Femur (tissue), 1 donor: ENCODE data around the gene CEP162.
"Not testable (repeated sequence)": the region's sequence is repeated elsewhere in the genome, so short reads cannot be mapped to it uniquely, and the experiment has no call there.

ENCODE experiments used
- DNase-seq: peaks from one replicate; pipeline ENCODE4 v3.0.0-alpha.2; 2017

CEP162 gene

DNA sequence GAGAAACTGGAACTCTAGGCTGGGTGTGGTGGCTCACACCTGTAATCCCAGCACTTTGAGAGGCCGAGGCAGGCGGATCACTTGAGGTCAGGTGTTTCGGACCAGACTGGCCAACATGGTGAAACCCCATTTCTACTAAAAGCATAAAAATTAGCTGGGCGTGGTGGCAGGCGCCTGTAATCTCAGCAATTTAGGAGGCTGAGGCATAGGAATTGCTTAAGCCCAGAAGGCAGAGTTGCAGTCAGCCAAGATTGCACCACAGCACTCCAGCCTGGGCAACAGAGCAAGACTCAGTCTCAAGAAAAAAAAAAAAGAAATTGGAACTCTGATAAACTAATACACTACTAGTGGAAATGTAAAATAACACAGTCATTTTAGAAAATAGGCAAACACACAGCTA is 3.8 kb downstream of the CEP162 start:
- DNase-seq, result not testable (repeated sequence)

DNA sequence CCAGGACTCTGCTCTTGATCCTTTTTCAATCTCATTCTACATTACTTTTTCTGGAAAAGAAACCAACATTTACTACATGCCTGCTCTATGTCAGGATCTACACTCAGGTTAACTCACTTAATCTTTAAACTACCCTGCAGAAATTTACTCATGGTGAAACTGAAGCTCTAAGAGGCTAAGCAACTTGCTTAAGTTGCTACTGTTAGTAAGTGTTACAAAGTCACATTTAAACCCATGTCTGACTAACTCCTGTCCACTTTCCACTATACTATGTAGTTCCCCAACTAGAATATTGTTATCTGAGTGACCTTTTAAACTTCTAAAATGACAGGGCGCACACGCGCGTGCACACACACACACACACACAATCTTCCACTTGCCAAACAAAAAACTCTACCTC is 5.0 kb downstream of the CEP162 start:
- DNase-seq, result no peak

DNA sequence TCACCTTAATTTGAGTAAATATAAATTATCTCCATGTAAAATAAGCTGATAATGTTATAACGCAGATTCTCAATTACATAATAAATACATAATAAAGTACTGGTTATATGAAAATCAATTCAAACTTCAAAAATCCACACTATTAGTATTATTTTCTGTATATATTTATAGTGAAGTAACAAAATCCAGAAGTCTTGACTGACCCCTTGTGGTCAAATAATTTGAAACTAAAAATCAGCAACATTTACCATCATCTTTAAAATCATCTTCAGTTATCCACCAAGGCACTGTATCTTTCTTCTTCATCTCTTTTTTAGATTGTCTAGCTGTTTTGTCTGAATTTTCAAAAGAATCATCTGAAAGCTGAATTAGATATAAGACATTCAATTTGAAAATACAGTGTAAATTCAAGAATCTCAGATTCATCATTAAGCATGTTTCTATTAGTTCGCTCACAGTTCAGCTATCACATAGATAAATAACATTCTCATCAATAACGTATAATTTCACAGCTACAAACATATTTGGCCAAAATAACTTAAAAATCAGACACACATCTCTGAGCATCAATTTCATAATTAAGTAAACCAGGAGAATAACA is 6.5 kb downstream of the CEP162 start:
- DNase-seq, result no peak

DNA sequence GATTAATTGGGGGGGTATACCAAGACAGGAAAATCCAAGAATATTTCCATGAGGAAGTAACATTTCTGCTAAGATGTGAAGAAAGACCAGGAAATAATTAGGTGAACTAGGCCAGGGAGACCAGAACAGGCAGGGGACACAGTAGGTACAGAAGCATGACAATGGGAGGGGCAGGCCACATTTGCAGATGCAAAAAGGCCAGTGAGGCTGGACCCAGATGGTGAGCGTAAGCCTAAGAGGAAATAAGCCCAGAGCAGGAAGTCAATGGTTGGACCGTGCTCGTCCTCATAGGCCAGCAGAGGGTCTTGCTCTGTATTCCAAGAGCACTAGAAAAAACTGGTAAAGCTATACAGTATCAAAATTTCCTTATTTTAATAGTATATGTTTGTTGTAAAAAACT is 9.4 kb downstream of the CEP162 start:
- no peak for DNase-seq

DNA sequence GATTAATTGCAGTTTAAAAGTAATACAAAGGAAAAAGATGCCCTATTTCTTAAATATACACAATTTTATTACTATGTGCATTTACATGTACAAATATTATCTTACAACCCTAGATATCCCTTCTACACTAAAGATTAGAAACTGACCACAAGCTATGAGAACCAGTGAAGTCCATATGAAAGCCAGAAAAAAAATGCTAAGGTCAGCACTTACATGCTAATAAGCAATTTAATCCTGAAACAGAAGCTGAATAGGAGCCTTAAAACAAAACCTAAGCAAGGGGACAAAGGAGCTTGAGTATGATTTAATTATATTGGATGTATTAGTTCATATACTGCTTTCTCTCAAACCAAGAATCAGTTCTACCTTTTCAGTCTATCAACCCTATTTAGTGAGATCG is 14.2 kb downstream of the CEP162 start:
- DNase-seq, result no peak

DNA sequence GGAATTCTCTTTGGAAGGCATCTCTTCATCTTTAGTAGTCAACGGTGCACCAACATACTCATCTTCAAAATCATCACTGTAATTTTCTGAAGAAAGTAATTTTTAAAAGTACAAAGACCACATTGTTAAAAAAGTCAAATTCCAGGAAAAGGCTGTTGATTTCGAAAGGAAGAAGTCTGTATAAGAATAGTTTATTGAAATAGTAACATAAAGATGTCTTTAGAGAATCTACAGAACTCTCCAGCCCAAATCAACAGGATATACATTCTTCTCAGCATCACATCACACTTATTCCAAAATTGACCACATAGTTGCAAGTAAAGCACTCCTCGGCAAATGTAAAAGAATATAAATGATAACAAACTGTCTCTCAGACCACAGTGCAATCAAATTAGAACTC is 23.4 kb downstream of the CEP162 start:
- DNase-seq, result no peak

DNA sequence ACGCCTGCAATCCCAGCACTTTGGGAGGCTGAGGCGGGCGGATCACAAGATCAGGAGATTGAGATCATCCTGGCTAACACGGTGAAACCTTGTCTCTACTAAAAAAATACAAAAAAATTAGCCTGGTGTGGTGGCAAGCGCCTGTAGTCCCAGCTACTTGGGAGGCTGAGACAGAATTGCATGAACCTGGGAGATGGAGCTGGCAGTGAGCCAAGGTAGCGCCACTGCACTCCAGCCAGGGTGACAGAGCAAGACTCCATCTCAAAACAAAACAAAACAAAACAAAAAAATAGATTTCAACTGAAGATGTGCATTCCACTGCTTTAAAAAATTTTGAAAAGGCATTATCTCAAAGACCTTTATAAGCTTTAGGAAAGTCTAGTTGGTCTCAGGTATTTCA is 27.5 kb downstream of the CEP162 start:
- not testable (repeated sequence) for DNase-seq

DNA sequence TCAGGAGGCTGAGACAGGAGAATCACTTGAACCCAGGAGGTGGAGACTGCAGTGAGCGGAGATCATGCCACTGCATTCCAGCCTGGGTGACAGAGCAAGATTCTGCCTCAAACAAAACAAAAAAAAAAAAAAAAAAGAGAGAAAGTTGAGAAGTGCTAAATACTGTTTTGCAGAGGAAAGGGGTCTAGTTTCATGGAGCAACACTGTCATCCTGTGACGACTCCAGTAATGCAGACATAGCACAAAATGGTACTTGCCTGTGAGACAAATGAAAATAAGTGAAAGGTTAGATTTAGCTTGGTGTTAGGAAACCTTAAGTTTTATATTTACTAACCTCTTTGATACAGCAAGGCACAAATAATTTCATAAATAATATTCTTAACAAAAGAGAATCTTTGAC is 29.7 kb downstream of the CEP162 start:
- no peak for DNase-seq

DNA sequence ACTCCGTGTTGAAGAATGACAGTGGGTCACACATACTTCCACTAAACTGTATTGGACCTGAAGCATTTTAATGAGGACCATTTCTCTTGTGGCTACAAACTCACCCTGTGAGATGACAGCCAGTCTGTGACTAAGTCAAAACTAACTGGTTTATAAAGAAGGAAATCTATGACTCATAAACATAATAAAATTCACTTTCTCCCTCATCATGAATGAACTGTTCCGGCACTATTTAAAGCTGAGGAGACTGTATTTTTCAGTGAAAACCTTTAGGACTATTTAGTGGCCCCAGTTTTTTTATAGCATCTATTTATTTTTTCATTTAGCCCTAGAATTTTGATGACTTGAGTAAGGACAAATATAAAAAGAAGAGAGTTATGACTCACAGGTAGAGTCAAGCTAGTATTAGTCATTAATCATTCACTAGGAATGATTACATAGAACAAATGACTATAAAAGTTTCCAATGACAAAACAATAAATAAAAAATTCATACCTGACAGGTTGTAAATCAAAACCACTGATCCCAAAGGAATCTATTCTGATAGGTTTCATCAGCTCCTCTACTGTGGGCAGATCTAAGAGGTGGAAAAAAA is 34.2 kb downstream of the CEP162 start:
- no peak for DNase-seq

DNA sequence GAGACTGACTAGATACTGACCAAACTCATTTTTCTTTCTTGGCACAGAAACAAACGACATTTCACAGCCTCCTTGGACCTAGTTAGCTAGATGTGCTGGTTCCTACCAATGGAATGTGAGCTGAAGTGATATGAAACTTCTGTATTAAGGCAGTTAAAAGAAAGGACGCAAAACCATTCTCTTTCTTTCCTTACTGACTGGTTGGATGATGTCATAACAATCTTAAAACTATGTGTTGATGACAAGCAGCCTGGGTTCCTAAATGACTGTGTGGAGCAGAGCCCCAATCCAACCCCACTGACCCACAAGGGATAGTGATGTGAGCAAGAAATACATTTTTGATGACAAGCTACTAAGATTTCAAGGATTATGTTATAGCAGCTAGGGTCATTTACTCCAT is 35.6 kb downstream of the CEP162 start:
- DNase-seq, result no peak

DNA sequence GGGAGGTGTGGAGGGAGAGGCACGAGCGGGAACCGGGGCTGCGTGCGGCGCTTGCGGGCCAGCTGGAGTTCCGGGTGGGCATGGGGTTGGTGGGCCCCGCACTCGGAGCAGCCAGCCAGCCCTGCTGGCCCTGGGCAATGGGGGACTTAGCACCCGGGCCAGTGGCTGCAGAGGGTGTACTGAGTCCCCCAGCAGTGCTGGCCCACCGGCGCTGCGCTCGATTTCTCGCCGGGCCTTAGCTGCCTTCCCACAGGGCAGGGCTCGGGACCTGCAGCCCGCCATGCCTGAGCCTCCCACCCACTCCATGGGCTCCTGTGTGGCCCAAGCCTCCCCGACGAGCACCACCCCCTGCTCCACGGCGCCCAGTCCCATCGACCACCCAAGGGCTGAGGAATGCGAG is 38.1 kb downstream of the CEP162 start:
- not testable (repeated sequence) for DNase-seq

DNA sequence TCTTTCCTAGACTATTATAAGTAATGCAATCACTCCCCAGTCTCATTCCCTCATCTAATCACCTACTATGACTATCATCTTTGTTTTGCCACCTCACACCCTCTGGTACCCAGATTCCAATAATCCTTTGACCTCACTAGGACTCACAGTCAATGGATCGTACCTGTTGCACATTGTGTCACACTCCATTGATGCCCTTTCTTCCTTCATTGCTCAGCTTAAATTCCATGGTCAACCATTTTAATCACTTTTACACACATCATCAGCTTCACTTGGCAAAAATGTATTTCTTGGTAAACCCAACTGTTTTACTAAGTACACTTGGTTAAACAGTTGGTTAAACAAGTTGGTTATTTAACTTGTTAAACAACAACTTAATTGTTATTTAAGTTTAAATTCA is 44.0 kb downstream of the CEP162 start:
- no peak for DNase-seq

DNA sequence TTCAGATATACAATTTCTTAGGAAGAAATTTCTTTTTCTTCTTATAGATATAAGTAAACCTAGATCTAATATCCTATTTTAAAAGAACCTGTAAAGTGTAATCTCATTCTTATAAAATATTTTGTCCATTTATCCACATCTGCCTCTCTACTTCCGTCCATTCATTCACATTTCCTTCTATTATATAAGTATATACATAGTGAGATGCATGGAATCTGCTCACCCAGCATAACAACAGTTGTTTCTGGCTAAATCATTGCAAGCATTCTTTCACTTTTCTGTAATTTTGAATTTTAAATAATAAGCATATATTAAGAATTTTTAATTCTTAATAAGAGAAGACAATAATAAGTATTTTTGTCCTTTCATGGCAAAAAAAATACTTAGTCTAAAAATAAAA is 45.4 kb downstream of the CEP162 start:
- DNase-seq, result no peak

DNA sequence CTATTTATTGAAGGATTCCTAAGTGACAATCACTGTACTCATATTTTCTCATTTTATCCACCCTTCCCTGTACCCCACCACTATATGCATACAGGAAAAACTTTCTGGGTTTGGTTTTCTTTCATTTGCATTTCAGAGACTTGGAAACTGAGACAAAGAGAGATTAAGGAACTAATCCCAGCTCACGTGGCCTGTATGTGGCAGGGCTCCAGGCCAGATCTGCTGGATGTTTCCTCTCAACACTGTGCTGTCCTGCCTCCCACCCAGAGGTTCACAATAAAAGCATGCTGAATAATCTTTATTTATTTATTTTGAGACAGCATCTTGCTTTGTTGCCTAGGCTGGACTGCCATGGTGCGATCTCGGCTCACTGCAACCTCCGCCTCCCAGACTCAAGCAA is 50.2 kb downstream of the CEP162 start:
- DNase-seq, result no peak

DNA sequence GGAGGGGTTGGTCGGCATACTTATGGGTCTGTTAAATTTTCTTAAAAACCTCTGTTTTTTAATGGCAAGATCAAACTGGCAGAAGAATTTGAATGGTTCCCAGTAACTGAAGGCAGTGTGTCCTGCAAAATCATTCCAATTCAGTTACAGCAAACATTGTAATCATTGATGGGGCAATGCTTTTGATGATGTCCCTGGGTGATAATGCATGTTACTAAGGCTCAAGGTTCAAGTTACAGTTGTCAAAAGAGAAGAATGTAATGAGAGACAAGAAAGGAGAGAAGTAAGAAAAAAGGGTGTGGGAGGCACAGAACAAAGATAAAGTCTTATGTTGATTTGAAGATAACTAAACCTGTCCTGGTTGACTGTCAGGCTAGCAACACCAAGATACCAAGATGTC is 54.9 kb downstream of the CEP162 start:
- DNase-seq, result no peak

DNA sequence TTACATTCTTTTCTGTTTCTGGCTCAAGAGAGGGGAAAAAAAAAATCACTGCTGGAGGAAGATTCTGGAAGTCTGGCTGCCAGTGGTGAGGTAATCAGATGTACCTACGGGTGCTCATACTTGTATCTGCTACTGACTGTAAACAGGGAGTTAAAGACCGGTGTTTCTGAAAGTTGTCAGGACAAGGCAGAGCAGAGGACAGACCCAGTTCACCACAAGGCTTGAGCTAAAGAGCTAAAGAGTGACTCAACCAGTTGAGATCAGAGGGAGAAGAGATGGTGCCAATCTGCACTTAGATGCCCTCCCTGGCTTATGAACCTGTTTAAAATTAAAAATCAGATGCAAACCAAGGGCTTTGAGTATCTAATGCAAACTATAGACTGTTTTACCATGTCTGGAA is 55.4 kb downstream of the CEP162 start:
- no peak for DNase-seq

DNA sequence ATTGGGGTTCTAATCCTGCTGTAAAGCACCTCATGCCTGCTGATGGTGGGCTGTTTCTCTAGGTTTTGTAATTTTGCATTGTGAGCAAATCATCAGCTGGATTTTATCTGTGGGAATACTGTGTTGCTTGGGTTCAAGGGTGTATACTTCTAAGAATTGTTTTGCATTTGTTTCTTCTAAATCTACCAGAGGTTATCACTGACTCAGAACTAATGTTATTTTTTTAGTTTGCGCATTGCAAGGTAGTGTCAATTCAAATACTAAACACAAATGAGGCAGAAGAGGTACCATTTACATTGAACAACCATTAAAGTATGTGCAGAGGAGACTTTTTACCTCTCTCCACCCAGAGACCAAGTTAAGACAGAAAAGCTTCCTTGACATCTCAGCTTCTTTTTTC is 60.0 kb downstream of the CEP162 start:
- DNase-seq, result no peak

DNA sequence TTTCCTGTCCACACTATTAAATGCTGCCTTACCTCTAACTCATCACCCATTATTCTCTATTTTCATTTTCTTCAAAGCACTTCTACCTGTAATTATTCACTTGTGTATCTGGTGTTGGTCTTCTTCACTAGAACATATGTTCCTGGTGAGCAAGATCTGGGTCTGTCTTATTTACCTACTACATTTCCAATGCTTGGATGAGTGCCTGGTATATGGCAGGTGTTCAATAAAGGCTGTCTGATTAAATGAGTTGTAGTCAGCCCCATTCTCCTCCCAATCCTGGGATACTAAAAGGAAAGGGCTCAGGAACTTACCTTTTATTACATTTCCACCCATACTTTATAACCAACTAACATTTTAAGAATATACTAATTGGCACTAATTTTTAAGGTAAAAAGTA is 61.0 kb downstream of the CEP162 start:
- DNase-seq, result no peak

DNA sequence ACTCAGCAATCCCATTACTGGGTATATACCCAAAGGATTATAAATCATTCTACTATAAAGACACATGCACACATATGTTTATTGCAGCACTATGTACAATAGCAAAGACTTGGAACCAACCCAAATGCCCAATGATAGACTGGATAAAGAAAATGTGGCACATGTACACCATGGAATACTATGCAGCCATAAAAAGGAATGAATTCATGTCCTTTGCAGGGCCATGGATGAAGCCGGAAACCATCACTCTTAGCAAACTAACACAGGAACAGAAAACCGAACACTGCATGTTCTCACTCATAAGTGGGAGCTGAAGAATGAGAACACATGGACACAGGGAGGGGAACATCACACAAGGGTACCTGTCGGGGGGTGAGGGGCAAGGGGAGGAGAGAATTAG is 63.1 kb downstream of the CEP162 start:
- DNase-seq, result not testable (repeated sequence)

DNA sequence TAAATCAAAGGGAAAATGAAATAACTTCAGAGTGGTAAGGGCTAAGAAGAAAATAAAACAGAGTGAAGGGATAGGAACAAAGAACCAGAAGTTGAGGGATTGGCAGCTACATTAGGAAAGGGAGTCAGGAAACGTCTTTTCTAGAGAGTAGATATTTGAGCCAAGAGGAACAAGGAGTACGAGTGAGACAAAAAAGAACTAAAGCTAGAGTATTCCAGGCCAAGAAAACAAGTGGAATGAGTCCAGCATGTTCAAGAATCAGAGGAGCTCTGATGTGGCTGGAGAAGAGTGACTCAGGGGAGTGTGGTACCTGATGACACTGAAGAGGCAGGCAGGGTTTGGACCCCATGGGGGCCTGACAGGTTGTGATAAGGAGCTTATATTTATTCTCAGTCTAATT is 66.3 kb downstream of the CEP162 start:
- DNase-seq, result no peak

DNA sequence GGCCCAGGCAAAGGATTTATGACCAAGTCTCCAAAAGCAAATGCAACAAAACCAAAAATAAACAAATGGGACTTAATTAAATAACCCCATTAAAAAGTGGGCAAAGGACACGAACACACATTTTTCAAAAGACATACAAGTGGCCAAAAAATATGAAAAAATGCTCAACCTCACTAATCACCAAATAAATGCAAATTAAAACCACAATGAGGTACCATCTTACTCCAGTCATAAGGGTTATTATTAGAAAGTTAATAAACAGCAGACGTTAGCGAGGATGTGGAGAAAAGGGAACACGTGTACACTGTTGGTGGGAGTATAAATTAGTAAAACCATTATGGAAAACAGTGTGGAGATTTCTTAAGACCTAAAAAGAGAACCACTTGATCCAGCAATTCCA is 71.1 kb downstream of the CEP162 start:
- no peak for DNase-seq

DNA sequence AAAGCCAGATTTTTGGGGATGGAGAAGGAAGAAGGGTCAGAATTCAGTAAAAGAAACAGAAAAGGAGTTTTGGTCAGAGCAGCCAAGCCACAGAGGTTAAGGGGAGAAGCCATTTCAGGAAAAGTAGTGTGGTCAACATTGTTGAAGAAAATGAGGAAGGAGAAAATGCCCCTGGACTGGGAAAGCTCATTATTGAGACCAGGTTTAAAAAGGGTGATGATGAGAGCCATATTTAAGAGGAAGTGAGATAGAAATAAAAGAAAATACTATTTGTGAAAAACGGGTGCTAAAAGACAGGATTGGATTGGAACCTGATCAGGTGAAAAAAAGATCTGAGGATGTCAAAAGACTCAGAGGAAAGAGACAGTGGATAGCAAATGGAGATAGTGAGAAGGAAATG is 75.8 kb downstream of the CEP162 start:
- no peak for DNase-seq

DNA sequence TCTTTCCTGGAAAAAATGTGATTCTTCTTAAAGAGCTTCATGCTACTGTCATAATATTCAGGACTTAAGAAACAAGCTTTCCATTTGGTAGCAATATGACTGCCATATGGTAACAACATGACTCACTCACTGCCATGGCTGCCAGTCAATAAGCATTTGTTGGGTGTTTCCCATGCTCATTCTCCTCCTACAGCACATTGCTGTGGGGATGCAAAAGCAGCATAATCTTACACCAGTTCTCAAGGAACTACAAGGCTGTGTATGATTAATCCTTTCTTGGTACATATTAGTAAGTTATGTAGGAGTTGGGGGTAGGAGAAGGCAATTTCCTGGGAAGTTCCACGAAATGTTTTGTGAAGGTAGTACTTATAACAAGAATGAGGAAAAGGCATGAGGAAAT is 76.7 kb downstream of the CEP162 start:
- no peak for DNase-seq

DNA sequence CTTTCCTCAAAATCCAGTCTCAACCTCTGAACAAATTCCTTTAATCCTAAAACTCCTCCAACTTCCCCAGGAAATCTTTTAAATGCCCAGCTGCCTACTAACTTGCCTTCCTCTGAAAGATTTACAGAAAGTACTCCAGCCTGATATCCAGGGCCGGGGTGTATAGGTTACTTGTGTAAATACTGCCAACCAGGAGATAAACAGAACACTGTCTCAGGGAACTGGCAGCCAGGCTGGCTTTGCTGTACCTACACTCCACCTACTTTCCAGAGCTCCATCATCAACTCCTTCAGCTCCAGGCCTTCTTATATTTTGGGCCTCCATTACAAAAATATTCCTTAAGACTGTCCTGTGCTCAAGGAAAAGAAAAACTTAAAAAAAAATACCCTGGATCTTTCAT is 85.9 kb downstream of the CEP162 start:
- no peak for DNase-seq

DNA sequence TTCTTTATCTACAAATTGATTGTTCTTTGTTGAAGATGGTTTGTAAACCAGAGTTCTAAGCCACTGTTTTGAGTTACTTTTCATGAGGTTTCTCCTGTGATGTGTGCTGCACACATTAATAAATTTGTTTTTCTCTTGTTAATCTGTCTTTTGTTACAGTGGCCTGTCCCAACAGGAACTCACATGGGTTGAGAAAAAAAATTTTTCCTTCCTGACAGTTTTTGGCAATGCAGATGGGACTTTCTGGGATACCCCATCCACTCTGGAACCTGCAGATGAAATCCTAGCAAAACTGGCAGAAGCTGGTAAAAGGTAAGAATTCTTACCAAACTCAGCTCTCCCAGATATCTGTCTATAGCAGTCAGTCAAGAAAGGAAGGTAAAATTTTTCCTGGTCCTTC is 88.1 kb downstream of the CEP162 start:
- DNase-seq, result no peak
